Activated CD4-positive, CD25-positive, alpha-beta regulatory T cell treated with anti-CD3 and anti-CD28 coated beads, Interleukin-2, amount 50 U/mL, for 24 hours (primary cell): ENCODE data around the gene SIK1.
A peak's percentile ranks its signal among the peaks of the same experiment; 100 is the strongest.
"Not testable (repeated sequence)": the region's sequence is repeated elsewhere in the genome, so short reads cannot be mapped to it uniquely, and the experiment has no call there.

ENCODE experiments used
- ATAC-seq, 2 donors: fragments of 150-1000 bp; cut with Tn5 transposase; one replicate each; pipeline ENCODE4 v1.10.0; 2021; ENCODE audit warnings: mild to moderate bottlenecking in 1 of 2, moderate library complexity in 1 of 2

Gene SIK1

GRCh38 chr21:43383351-43383750, 43.6 kb downstream of the SIK1 start:
- peak; percentile 36 to 41 for ATAC-seq

DNA sequence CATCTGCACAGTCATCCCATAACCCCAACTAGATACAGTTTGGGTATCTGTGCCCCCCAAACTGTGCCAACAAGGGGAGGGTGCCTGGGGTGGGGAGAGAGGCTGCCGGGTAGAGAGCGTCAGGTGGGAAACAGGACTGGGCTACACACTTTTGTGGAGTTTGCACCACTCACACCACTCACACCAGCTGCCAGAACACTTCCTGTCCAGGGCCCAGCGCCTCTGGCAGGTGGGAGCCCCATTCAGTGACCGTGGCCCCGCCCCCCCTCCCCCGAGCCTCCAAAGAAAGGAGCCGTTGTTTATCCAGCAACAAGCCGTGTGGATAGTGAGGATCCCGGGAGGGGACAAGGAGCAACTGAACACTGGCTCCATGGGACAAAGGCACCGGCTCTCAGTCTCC, 44.0 kb downstream of the SIK1 start:
- ATAC-seq: not testable (repeated sequence)

- ATAC-seq: not testable (repeated sequence)
These were observed 45.9 kb downstream of the SIK1 start for GRCh38 chr21:43380852-43381533.

- not testable (repeated sequence) for ATAC-seq
These were observed 46.6 kb downstream of the SIK1 start for GRCh38 chr21:43380337-43380736.

GRCh38 chr21:43379626-43380122, 47.3 kb downstream of the SIK1 start:
- ATAC-seq: not testable (repeated sequence)

DNA sequence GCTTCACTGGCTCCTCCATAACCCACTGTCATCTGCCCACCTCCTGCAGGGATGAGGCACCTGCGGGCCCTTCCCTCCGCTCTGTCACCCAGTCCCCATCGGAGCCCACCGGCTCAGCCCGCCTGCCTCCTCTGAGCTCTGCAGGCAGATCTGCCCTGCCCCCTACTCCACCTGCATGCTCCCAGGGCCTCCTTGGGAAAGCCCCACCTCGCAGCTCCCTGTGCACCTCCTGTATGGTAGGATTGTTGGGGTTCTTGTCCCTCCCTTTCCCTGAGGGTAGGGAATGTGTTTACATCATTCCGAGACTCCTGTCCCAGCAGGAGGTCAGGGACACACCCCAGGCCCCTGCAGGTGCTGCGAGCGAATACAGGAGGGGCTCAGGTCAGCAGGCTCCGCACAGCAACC, 50.5 kb downstream of the SIK1 start:
- ATAC-seq: no peak

GRCh38 chr21:43375837-43376477, 51.0 kb downstream of the SIK1 start:
- ATAC-seq: no peak

GRCh38 chr21:43375006-43375836, 51.7 kb downstream of the SIK1 start:
- ATAC-seq: no peak

GRCh38 chr21:43374228-43374885, 52.6 kb downstream of the SIK1 start:
- ATAC-seq: no peak

DNA sequence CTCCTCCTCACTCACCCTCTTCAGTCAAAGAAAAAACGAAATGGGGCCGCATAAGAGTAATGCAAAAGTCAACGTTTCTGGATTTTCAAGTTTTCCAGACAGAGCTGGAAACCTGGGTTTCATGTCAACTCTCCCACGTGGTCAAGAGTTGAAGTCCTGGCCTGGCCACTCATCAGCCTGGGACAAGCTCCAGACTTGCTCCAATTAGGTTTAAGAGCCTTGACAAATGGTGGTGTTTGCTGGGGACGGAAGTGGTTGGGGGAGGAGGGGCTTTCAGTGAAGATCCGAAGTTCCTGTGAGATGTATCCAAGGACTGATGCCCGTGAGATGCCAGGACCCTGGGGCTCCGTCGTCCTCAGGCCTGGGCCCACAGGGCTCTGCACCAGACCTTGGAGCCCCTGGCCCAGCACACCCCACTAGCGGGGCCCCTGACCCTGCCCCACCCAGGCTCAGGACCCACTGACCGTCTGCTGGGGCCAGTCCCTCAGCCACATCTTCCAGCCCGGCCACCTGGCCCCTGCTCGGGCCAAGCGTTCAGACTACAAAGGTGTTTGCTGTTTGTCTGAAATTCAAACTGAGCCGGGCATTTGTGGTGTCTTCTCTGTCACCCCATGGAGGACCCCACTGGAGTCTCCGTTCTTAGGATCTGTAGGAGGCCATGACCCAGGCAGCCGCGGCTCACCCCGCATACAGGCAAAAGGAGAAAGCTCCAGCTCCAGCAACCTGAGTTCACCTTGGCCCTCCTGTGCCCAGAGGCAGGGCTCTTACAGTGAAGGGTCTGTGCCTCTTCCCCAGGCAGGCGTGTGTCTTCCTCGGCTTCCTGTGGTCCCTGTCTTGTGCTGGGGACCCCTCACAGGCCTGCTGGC, 53.3 kb downstream of the SIK1 start:
- ATAC-seq: no peak

DNA sequence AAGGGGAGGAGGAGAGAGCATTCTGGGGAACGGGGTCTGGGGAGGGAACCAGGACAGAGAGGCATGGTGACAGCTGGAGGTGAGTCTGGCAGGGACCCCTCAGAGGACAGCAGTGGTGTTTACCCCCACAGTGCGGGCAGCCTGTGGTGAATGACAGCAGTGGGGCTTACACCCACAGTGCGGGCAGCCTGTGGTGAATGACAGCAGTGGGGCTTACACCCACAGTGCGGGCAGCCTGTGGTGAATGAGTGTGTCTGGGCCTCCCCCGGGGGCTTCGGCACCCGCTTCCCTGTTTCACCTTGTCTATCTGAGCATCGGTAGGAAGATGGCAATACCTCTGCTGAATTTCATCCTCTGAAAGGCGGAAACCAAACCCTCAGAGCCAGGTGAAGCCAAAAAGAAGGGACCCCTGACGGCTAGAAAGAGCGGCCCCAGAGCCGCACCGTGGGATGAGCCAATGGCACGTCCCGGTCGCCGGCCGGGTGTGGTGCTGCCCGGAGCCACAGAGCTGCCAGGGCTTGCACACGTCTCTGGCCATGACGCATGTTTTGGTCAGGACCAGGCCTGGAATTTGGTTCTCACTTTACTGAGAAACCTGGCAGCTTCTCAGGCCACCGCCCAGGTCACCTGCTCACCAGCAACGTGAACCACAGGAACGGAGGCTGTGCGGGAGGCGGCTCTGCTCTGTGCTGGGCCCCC, 54.1 kb downstream of the SIK1 start:
- no peak for ATAC-seq

GRCh38 chr21:43371786-43372185, 55.1 kb downstream of the SIK1 start:
- no peak for ATAC-seq

DNA sequence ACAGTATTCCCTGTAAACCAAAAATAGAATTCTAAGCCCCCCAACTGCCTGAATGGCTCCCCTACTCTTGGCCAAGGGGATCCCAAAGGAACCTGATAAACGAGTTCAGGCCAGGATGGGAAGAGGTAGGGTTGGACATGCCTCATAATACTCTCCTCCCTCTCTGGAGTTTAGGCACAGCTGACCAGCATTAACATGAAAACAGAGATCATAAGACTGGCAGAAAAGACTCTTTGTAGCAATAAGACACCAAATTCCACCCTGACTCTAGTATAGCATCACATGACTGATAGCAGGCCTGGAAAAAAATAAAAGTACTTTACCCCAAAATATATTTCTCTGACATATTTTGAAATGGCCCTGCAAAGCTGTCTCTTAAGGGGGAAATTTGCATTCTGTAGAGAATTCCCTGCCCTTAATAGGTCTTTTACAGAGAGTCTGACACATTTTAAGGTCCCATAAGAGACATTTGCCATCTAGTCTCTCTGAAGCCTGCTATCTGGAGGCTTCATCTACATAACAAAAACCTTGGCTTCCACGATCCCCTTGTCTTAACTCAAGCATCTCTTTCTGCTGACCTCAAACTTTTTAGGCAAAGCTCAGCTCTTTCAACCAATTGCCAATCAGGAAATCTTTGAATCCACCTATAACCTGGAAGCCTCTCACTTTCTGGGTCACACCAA, 55.9 kb downstream of the SIK1 start:
- no peak for ATAC-seq

DNA sequence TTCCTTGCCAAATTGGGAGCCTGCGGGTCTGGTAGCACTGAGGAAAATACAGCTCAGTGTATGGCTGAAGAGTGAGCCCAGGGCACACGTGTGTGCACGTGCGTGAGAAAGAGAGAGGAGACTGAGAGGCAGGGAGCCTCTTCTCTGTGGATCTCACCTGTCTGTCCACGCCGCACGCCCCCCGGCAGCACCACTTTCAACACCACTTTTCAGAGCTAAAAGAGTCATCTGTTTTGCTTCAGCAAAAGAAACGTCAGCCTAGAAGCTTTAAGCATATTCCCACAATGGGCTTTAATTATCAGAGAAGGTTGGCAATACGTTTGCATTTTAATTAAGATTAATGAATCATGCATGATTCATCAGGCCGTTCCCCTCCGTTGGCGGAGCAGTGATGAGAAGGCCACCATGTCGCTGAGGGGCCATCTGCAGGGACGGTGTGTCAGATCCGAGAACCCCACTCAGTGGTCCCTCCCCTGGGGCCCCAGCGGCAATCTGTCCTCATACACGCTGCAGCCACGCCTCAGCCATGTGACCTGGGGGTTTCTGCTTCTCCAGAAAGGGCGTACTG, 56.8 kb downstream of the SIK1 start:
- peak; percentile 55 to 76 for ATAC-seq

GRCh38 chr21:43369596-43370090, 57.3 kb downstream of the SIK1 start:
- no peak for ATAC-seq

- ATAC-seq: peak; percentile 37 to 57
These were observed 57.8 kb downstream of the SIK1 start for GRCh38 chr21:43369124-43369523.

- no peak for ATAC-seq
These were observed 58.2 kb downstream of the SIK1 start for GRCh38 chr21:43368685-43369084.

DNA sequence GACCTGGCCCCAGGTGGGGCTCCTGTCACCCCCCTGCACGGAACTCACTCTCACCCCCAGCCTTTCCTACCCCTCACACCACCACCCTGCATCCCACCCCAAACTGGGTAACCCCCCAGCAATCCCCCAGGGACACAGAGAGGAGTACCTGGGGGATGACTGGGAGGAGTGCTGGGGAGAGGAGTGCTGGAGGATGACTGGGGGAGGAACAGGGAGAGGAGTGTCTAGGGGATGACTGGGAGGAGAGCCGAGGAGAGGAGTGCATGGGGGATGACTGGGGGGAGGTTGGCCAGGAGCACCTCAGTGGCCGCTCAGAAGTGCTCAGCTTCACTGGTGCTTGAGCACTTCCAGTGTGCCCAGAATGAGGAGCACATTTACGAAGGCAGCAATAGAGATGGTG, 59.1 kb downstream of the SIK1 start:
- no peak for ATAC-seq

DNA sequence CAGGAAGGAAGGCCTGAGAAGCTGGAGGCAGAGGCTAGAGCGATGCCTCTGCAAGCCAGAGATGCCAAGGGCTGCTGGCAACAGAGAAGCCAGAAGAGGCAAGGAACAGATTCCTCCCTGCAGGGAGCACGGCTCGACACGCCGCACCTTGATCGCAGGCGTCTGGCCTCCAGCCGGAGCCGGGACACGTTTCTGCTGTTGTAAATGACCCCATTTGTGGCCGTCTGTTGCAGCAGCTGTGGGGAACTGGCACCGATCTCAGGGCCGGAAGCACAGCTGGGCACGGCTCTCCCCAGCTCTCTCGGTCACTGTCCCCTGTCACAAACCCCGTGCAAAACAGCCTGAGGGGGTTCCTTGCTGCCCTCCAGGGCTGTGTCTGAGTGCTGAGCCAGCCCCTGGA, 59.6 kb downstream of the SIK1 start:
- ATAC-seq: no peak

DNA sequence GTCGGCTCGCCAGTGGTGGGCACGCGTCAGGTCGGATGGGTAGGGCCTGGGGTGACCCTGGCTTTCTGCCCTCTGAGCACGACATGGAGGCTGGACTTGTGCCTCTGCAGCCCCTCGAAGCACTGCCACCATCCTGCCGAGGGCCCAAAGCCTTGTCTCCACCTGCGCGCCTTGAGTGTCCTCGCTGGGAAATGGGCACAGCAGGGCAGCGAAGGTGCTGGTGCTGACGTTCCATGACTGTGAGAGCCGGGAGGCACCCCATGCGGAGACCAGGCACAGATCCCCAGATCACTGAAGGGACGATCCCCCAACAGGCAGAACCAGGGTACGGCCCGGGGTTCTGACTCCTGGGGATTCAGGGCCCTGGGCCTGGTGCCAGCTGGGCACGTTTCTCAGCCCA, 60.3 kb downstream of the SIK1 start:
- ATAC-seq: no peak
